ENCODE measurements around the gene HRH1.

The HRH1 gene

GRCh38 chr3:11306817-11307589 is 152.7 kb downstream of the HRH1 start:
- no peaks in the 10 kb centered on the region for H3K4me1 ChIP-seq (ENCODE audit: control insufficient read depth, insufficient read depth, low read length)
- H3K27ac ChIP-seq (ENCODE audit: low read depth, low read length): no peak overlapping the region
- no peaks in the 10 kb centered on the region for H3K9me3 ChIP-seq (ENCODE audit: control insufficient read depth, insufficient read depth, low read length)
- no peak overlapping the region for H3K4me3 ChIP-seq (ENCODE audit: low read depth, low read length)
- H3K9ac ChIP-seq (ENCODE audit: low read depth, low read length): no peak overlapping the region
- peaks cover 39% of the 10 kb centered on the region for H3K36me3 ChIP-seq (ENCODE audit: control insufficient read depth, insufficient read depth, low read length)
- no peaks in the 10 kb centered on the region for H3K27me3 ChIP-seq (ENCODE audit: control insufficient read depth, insufficient read depth, low read length)

DNA sequence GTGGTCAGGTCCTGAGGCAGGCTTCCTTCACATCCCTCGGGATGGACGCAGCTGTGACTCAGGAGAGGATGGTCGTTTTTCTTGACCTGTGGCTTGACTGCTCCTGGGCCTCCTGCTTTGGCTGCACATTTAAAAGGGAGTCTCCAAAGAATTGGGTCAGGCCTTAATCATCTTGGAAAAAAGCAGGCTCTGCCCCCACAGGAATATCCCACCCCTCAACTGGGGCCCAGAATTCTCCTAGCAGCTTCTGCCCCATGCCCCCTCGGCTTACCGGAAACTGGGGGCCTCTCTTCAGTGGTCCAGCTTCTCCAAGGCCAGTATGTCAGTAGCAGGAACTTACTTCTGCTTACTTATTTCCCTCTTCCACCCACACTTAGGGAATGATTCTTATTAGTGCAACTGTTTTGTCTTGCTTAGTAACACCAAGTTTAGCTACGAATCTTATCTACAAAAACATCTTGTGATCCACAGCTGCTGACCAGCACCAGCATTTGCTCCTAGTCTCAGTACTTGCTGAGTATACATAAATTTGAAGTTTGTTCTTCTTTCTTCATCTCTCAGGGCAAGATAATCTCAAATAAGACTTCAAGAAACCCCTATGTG is 153.6 kb downstream of the HRH1 start:
- Histone ChIP-seq H3K4me1 (ENCODE audit: control insufficient read depth, insufficient read depth, low read length) (no peaks in the 10 kb centered on the region), H3K4me3 (ENCODE audit: low read depth, low read length) (no peak overlapping the region), H3K36me3 (ENCODE audit: control insufficient read depth, insufficient read depth, low read length) (peaks cover 34% of the 10 kb centered on the region), H3K27me3 (ENCODE audit: control insufficient read depth, insufficient read depth, low read length) (no peaks in the 10 kb centered on the region), H3K9me3 (ENCODE audit: control insufficient read depth, insufficient read depth, low read length) (no peaks in the 10 kb centered on the region), H3K27ac (ENCODE audit: low read depth, low read length) (no peak overlapping the region), H3K9ac (ENCODE audit: low read depth, low read length) (no peak overlapping the region)

- Histone ChIP-seq H3K27ac (ENCODE audit: low read depth, low read length) (no peak overlapping the region), H3K9me3 (ENCODE audit: control insufficient read depth, insufficient read depth, low read length) (no peaks in the 10 kb centered on the region), H3K4me1 (ENCODE audit: control insufficient read depth, insufficient read depth, low read length) (no peaks in the 10 kb centered on the region), H3K9ac (ENCODE audit: low read depth, low read length) (no peak overlapping the region), H3K36me3 (ENCODE audit: control insufficient read depth, insufficient read depth, low read length) (peaks cover 39% of the 10 kb centered on the region), H3K27me3 (ENCODE audit: control insufficient read depth, insufficient read depth, low read length) (no peaks in the 10 kb centered on the region), H3K4me3 (ENCODE audit: low read depth, low read length) (no peak overlapping the region)
These were observed 156.0 kb downstream of the HRH1 start for GRCh38 chr3:11310258-11310657.

DNA sequence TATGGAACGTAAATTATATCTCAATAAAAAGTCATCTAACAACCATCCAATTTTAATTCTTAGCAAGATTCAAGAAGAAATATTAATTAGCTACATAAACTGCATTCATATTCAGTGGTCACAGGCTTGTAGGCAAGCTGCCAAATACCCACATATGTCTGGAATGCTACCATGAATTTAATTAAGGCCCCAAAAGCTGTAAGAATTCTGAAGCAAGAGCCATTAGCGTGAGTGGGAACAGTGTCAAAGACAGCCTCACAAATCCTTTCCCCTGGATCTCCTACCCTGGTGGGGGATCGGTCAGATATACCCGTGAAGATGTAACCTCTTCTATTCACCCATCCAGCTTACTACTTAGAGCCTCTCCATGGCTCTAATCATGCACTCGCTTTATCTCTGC is 157.9 kb downstream of the HRH1 start:
- Histone ChIP-seq H3K27me3 (ENCODE audit: control insufficient read depth, insufficient read depth, low read length) (no peaks in the 10 kb centered on the region), H3K4me3 (ENCODE audit: low read depth, low read length) (no peak overlapping the region), H3K9ac (ENCODE audit: low read depth, low read length) (no peak overlapping the region), H3K9me3 (ENCODE audit: control insufficient read depth, insufficient read depth, low read length) (no peaks in the 10 kb centered on the region), H3K27ac (ENCODE audit: low read depth, low read length) (no peak overlapping the region), H3K36me3 (ENCODE audit: control insufficient read depth, insufficient read depth, low read length) (peaks cover 44% of the 10 kb centered on the region), H3K4me1 (ENCODE audit: control insufficient read depth, insufficient read depth, low read length) (no peaks in the 10 kb centered on the region)
